Osteocyte (in vitro differentiated cells): ENCODE results near the gene ALX4. TPM values are rescaled to one million over a fixed set of nuclear protein-coding genes. Genes with fewer than 3 reads are reported as not detected.

Experiments used
- DNase-seq: peaks from one replicate; pipeline ENCODE4 v3.0.0; 2021; ENCODE audit warnings: mixed read lengths; ENCODE audit not compliant: unreplicated experiment; ENCODE audit errors: extremely low spot score
- H3K27ac Mint-ChIP-seq: one replicate; pipeline ENCODE4 v1.8.0; 2021; ENCODE audit warnings: mild to moderate bottlenecking, mixed read lengths; ENCODE audit not compliant: unreplicated experiment
- H3K27me3 Mint-ChIP-seq: one replicate; pipeline ENCODE4 v1.8.0; 2021; ENCODE audit warnings: mixed read lengths; ENCODE audit not compliant: unreplicated experiment
- H3K36me3 Mint-ChIP-seq: one replicate; pipeline ENCODE4 v1.8.0; 2021; ENCODE audit warnings: mixed read lengths; ENCODE audit not compliant: unreplicated experiment
- H3K4me1 Mint-ChIP-seq: one replicate; pipeline ENCODE4 v1.8.0; 2021; ENCODE audit warnings: mixed read lengths; ENCODE audit not compliant: unreplicated experiment
- H3K4me3 Mint-ChIP-seq: one replicate; pipeline ENCODE4 v1.8.0; 2021; ENCODE audit warnings: mild to moderate bottlenecking, moderate library complexity, mixed read lengths; ENCODE audit not compliant: unreplicated experiment
- H3K9me3 Mint-ChIP-seq: one replicate; pipeline ENCODE4 v1.8.0; 2021; ENCODE audit warnings: mixed read lengths; ENCODE audit not compliant: unreplicated experiment
- CTCF ChIP-seq: fragments of 200-600 bp; sonication (generic); IDR thresholded peaks from 2 replicates; pipeline ENCODE4 v1.5.0; 2021; ENCODE audit warnings: antibody characterized with exemption, mild to moderate bottlenecking, moderate library complexity
- total RNA-seq: library from RNA; stranded (reverse); gene quantifications from 2 replicates; pipeline ENCODE4 v1.2.1, GENCODE V29; 2021

ALX4 gene
- total RNA-seq, 1 donor from 2014 or later = not detected

GRCh38 chr11:44280257-44280656 lies 29.7 kb downstream of the ALX4 start:
- H3K36me3 Mint-ChIP-seq = no peaks in the 10 kb centered on the region
- DNase-seq = no peak
- no peaks in the 10 kb centered on the region for H3K9me3 Mint-ChIP-seq
- no peak overlapping the region for H3K4me3 Mint-ChIP-seq
- H3K27me3 Mint-ChIP-seq = no peaks in the 10 kb centered on the region
- TF ChIP-seq CTCF = no peak
- no peak overlapping the region for H3K27ac Mint-ChIP-seq
- no peaks in the 10 kb centered on the region for H3K4me1 Mint-ChIP-seq

- Mint-ChIP-seq H3K4me3 (no peak overlapping the region), H3K9me3 (no peaks in the 10 kb centered on the region), H3K27me3 (no peaks in the 10 kb centered on the region)
Measured at GRCh38 chr11:44279483-44279882, 30.5 kb downstream of the ALX4 start.

DNA sequence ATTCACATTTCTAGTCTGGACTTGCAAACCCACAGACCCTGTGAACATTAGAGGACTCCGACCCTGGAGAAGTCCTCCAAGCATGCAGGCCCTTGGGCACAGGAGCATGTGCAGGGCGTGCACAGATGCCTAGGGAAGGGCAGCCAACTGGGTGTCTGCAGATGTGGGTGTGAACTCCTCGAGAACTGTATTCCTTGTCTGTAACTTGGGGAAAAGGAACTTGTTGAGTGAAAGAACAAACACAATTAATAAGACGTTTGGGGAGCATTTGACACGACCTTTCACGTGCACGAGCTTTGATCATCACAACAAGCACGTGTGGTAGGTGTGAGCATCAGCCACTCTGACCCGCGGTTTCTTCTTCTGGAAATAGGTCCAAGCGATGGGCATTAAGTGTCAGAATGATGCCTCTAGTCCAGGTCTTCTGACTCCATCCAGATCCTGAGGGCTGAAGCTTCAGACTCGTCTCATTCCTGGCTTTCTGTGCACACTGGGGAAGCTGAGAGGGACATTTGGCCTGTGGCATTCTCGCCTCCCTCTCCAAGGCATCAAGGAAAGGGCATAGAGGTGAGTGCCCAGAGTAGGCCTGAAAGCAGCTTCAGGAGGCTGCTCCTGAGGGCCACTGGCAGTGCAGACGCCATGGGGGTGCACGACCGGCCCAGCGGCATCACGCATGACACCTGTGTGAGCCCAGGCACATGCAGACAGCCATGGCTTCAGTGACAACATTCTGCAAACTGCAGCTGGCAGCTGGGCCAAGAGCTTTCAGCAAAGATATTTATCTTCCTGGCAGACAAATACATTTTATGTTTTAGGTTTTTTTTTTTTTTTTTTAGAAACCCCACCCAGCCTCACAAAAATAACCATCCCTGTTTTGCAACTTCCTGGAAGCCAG lies 32.5 kb downstream of the ALX4 start:
- no peak overlapping the region for H3K27ac Mint-ChIP-seq
- no peaks in the 10 kb centered on the region for H3K27me3 Mint-ChIP-seq
- H3K36me3 Mint-ChIP-seq = no peaks in the 10 kb centered on the region
- no peak for DNase-seq
- no peak overlapping the region for H3K4me3 Mint-ChIP-seq
- no peaks in the 10 kb centered on the region for H3K4me1 Mint-ChIP-seq
- TF ChIP-seq CTCF = no peak
- no peaks in the 10 kb centered on the region for H3K9me3 Mint-ChIP-seq

More at GRCh38 chr11:44279483-44279882, 30.5 kb downstream of the ALX4 start:
- TF ChIP-seq CTCF = no peak
- Mint-ChIP-seq H3K4me1 (no peaks in the 10 kb centered on the region), H3K36me3 (no peaks in the 10 kb centered on the region), H3K27ac (no peak overlapping the region)
- DNase-seq = no peak

DNA sequence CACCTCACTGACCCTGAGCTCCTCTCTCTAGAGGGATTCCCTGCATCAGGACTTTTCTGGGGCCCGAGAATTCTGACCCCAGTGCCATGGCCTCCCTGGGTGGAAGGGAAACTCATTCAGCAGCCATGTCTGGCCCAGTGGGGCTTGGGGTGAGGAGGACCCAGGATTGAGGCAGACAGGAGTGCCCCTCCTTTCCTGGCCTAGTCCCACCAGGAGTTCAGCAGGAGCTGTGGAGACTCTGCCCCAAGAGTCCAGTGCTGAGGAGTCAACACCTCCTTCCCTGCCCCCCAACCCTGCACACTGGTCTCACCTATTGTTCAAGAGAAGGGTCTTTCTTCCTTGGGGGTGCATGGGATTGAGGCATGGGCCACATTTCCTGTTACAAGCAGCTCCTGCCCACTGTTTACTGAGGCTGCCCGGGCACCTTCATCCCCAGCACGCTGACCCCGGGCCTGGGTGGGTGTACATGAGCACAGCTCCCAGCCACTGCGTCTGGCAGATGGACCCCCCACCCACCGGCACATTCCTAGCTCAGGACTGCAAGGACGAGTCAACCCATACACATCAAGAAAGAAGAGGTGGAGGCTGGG lies 33.9 kb downstream of the ALX4 start:
- no peak for DNase-seq
- no peaks in the 10 kb centered on the region for H3K9me3 Mint-ChIP-seq
- TF ChIP-seq CTCF = no peak
- H3K4me3 Mint-ChIP-seq = no peak overlapping the region
- H3K36me3 Mint-ChIP-seq = no peaks in the 10 kb centered on the region
- H3K4me1 Mint-ChIP-seq = no peaks in the 10 kb centered on the region
- no peak overlapping the region for H3K27ac Mint-ChIP-seq
- no peaks in the 10 kb centered on the region for H3K27me3 Mint-ChIP-seq

DNA sequence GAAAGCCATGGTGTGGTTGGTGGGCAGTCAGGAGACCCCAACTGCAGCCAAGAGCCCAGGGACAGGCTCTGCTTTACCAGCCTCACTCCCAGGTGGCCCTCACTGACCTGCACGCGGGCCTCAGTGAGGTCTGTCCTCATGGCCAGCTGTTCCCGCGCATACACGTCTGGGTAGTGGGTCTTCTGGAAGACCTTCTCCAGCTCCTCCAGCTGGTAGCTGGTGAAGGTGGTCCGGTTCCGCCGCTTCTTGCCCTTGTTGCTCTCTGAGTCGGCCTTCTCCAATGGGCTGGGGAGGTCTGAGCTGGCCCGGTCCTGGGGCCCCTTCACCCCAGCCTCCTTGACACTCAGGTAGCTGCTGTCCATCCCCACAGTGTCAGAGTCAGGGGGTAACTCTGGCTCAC lies 34.7 kb downstream of the ALX4 start:
- Mint-ChIP-seq H3K4me3 (no peak overlapping the region), H3K27ac (no peak overlapping the region), H3K9me3 (no peaks in the 10 kb centered on the region), H3K4me1 (peaks cover 4% of the 10 kb centered on the region), H3K27me3 (no peaks in the 10 kb centered on the region), H3K36me3 (no peaks in the 10 kb centered on the region)
- TF ChIP-seq CTCF = no peak
- no peak for DNase-seq
